Measurements from ENCODE around the gene RPS19.

The RPS19 gene

GRCh38 chr19:41905273-41906002, 45.4 kb downstream of the RPS19 start:
- no peak for TF ChIP-seq CTCF (IDR thresholded peaks at IDR 0.05; ENCODE audit: insufficient read depth, low read depth, low read length, missing control alignments)
- no peak overlapping the region for H3K4me3 ChIP-seq (ENCODE audit: low read length)
- DNase-seq (ENCODE audit: low read depth), result no peak

GRCh38 chr19:41906271-41906670, 46.2 kb downstream of the RPS19 start:
- no peak for DNase-seq (ENCODE audit: low read depth)
- TF ChIP-seq CTCF (IDR thresholded peaks at IDR 0.05; ENCODE audit: insufficient read depth, low read depth, low read length, missing control alignments), result no peak
- no peak overlapping the region for H3K4me3 ChIP-seq (ENCODE audit: low read length)

GRCh38 chr19:41906916-41907680, 47.0 kb downstream of the RPS19 start:
- H3K4me3 ChIP-seq (ENCODE audit: low read length), result no peak overlapping the region
- no peak for TF ChIP-seq CTCF (IDR thresholded peaks at IDR 0.05; ENCODE audit: insufficient read depth, low read depth, low read length, missing control alignments)
- no peak for DNase-seq (ENCODE audit: low read depth)

- H3K4me3 ChIP-seq (ENCODE audit: low read length), result no peak overlapping the region
- DNase-seq (ENCODE audit: low read depth), result no peak
- TF ChIP-seq CTCF (IDR thresholded peaks at IDR 0.05; ENCODE audit: insufficient read depth, low read depth, low read length, missing control alignments), result no peak
These were observed 48.0 kb downstream of the RPS19 start for GRCh38 chr19:41907994-41908615.

- DNase-seq (ENCODE audit: low read depth), result no peak
- H3K4me3 ChIP-seq (ENCODE audit: low read length), result no peak overlapping the region
- no peak for TF ChIP-seq CTCF (IDR thresholded peaks at IDR 0.05; ENCODE audit: insufficient read depth, low read depth, low read length, missing control alignments)
These were observed 48.8 kb downstream of the RPS19 start for GRCh38 chr19:41908724-41909464.

GRCh38 chr19:41909706-41910105, 49.7 kb downstream of the RPS19 start:
- no peak for TF ChIP-seq CTCF (IDR thresholded peaks at IDR 0.05; ENCODE audit: insufficient read depth, low read depth, low read length, missing control alignments)
- no peak for DNase-seq (ENCODE audit: low read depth)
- H3K4me3 ChIP-seq (ENCODE audit: low read length), result no peak overlapping the region

All from epithelial cell of esophagus (primary cell).